ENCODE measurements around the gene RARB.

Gene RARB

GRCh38 chr3:25423780-25424588, 4.1 kb upstream of the RARB start:
- no peak for DNase-seq

- DNase-seq = no peak
Measured at GRCh38 chr3:25424614-25425013, 3.4 kb upstream of the RARB start.

- DNase-seq = no peak
Measured at GRCh38 chr3:25426408-25426807, 1.7 kb upstream of the RARB start.

GRCh38 chr3:25427155-25427554, 908 bp upstream of the RARB start:
- DNase-seq = no peak

- no peak for DNase-seq
Measured at GRCh38 chr3:25427563-25427941, 511 bp upstream of the RARB start.

- no peak for DNase-seq
Measured at GRCh38 chr3:25428789-25429335, 799 bp downstream of the RARB start.

GRCh38 chr3:25429361-25430286, 1.6 kb downstream of the RARB start:
- DNase-seq = no peak

GRCh38 chr3:25430287-25430934, 2.3 kb downstream of the RARB start:
- no peak for DNase-seq

- DNase-seq = no peak
Measured at GRCh38 chr3:25430935-25431770, 3.1 kb downstream of the RARB start.

GRCh38 chr3:25432176-25432720, 4.2 kb downstream of the RARB start:
- DNase-seq = no peak

GRCh38 chr3:25433106-25433505, 5.0 kb downstream of the RARB start:
- DNase-seq = no peak

GRCh38 chr3:25433868-25434267, 5.8 kb downstream of the RARB start:
- DNase-seq = no peak

- no peak for DNase-seq
Measured at GRCh38 chr3:25437953-25438352, 9.9 kb downstream of the RARB start.

GRCh38 chr3:25438791-25439555, 10.9 kb downstream of the RARB start:
- no peak for DNase-seq

- DNase-seq = no peak
Measured at GRCh38 chr3:25441234-25441856, 13.3 kb downstream of the RARB start.

- DNase-seq = no peak
Measured at GRCh38 chr3:25442486-25442885, 14.4 kb downstream of the RARB start.

- DNase-seq = no peak
Measured at GRCh38 chr3:25444273-25444672, 16.2 kb downstream of the RARB start.

- DNase-seq = no peak
Measured at GRCh38 chr3:25445731-25446130, 17.7 kb downstream of the RARB start.

- no peak for DNase-seq
Measured at GRCh38 chr3:25447285-25447684, 19.2 kb downstream of the RARB start.

- DNase-seq = no peak
Measured at GRCh38 chr3:25447925-25448324, 19.9 kb downstream of the RARB start.
